HG03354 (cell line): ENCODE measurements around the gene GRM5.
"Not testable (repeated sequence)": the region's sequence is repeated elsewhere in the genome, so short reads cannot be mapped to it uniquely, and the experiment has no call there.

ENCODE experiments used
- ATAC-seq: cut with Tn5 transposase; IDR thresholded peaks from one replicate; pipeline ENCODE4 v1.9.1; 2021; ENCODE audit warnings: mild to moderate bottlenecking; ENCODE audit not compliant: unreplicated experiment, poor library complexity, severe bottlenecking

Gene GRM5

DNA sequence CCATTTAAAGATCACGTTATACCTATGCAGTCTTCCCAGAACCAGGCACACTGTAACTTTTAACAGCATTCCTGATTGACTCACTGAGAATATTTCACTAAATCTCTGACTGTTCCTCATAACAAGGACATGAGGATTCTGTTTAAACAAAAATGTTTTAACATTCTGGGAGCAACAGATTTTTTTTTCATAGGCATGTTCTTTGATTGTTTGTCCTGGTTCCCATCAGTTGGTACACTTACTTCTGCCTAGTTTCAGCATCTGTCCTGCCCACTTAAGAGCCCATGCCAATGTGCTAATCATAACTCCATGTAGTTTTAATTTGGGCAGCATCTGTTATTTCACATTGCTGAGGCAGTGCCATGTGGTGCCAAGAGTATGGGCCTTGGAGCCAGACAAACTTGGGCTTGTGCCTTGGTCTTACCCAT is 589.8 kb downstream of the GRM5 start:
- ATAC-seq = no peak

DNA sequence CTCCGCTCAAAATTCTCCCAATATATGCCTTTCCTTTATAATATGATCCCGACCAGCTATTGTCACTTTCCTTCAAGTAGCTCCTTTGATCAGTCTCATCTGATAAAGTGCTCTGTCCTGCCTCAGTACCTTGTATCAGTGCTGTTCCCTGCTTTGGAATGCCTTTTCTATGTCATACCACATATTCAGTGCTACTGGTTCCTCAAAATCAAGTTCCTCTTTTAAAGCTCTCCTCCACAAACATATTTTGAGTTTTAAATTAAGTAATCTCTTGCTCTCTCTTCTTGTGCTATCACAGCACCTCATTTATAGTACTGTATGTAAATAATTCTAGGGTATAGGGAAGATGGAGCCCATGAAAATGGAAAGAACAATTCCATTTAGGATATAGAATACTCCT is 591.1 kb downstream of the GRM5 start:
- no peak for ATAC-seq

DNA sequence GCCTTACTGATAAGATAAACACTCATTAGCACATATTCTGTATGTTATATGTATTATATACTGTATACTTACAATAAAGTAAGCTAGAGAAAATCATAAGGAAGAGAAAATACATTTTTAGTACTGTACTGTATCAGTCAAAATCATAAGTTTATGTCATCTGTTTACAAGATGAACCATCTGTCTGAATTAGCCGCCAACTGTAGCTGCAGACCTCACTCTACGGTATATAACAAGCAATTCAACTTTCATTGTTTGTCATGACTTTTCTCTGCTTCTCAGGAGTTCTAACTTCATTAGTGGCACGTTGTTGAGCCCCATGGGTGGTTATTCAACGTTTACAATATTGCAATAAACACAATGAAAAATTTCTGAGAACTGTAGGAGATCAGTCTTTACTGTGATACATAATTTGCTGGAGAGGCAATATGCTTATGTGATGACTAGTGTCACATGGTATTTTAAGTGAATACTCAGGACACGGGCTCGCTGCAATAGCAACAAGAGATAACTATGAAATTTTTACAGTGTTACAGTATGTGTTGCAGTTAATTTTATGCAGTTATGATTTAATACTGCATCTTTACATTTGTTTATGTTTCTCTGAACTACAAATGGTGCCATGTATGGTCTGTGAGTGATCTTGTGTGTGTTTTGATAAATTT is 596.1 kb downstream of the GRM5 start:
- ATAC-seq = no peak

DNA sequence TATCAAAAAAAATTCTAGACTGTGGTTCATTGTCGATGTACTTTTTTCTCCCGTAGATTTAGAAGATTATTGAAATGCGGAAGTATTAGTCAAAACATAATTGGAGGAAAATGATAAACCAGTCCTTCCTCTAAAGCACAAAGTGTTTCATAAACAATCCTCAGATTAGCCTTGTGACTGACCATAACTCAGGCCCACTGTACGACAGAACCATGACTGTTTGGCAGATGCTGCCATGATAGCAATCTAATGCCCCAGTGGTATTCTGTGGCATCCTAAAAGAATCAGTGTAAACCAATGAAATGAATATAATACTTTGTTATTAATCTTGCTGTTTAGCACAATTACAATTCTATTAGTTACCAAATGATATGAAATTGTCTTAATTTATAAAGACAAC is 601.3 kb downstream of the GRM5 start:
- no peak for ATAC-seq

DNA sequence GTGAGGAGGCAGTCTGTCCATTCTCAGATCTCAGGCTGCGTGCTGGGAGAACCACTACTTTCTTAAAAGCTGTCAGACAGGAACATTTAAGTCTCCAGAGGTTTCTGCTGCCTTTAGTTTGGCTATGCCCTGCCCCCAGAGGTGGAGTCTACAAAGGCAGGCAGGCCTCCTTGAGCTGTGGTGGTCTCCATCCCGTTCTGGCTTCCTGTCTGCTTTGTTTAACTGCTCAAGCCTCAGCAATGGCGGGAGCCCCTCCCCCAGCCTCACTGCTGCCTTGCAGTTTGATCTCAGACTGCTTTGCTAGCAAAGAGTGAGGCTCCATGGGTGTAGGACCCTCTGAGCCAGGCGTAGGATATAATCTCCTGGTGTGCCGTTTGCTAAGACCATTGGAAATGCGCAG is 602.5 kb downstream of the GRM5 start:
- ATAC-seq = not testable (repeated sequence)

DNA sequence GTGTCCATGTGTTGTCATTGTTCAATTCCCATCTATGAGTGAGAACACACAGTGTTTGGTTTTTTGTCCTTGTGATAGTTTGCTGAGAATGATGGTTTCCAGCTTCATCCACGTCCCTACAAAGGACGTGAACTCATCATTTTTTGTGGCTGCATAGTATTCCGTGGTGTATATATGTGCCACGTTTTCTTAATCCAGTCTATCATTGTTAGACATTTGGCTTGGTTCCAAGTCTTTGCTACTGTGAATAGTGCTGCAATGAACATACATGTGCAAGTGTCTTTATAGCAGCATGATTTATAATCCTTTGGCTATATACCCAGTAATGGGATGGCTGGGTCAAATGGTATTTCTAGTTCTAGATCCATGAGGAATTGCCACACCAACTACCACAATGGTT is 607.7 kb downstream of the GRM5 start:
- not testable (repeated sequence) for ATAC-seq

DNA sequence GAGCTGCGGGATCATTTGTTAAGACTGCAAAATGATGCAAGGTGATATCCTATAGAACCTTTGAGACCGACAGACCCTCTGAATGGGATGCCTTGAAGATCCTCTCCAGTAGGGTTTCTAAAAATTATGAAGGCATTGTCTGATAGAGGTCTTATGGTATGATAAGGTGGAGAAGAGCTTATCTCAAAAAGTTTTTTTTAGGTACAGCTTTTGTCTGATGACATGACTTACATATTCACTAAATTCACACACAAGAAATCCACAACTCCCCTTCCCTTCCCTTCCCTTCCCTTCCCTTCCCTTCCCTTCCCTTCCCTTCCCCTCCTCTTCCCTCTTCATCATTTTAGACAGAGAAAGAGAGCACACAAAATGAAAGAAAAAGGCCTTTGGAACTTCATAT is 609.8 kb downstream of the GRM5 start:
- ATAC-seq = no peak

DNA sequence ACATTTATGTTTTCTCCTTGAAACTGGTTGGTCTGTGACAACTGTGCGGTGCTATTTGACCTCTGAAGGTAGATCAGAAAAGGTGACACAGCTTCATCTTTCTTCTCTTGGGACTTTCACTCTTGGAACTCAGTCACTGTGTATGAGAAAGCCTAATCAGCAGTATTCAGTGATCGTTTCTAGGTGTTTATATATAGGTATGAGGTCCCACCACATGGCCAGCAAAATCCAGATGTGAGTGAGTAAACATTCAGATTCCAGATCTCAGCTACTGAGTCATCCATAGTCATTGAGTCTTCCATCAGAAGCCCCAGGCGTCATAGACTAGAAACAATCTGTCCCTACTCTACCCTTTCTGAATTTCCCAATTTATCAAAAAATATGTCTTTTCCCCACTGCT is 610.9 kb downstream of the GRM5 start:
- no peak for ATAC-seq
